ENCODE data around the gene ATXN7L2.

Gene ATXN7L2

GRCh38 chr1:109474697-109475096, 9.0 kb upstream of the ATXN7L2 start:
- no peak overlapping the region for H3K4me3 ChIP-seq (ENCODE audit: low read depth, low read length)
- DNase-seq (ENCODE audit: low read depth), result no peak

- DNase-seq (ENCODE audit: low read depth), result no peak
- no peak overlapping the region for H3K4me3 ChIP-seq (ENCODE audit: low read depth, low read length)
These were observed 8.4 kb upstream of the ATXN7L2 start for GRCh38 chr1:109475261-109475660.

- no peak for DNase-seq (ENCODE audit: low read depth)
- no peak overlapping the region for H3K4me3 ChIP-seq (ENCODE audit: low read depth, low read length)
These were observed 6.9 kb upstream of the ATXN7L2 start for GRCh38 chr1:109476825-109477224.

GRCh38 chr1:109477821-109478220, 5.9 kb upstream of the ATXN7L2 start:
- H3K4me3 ChIP-seq (ENCODE audit: low read depth, low read length), result no peak overlapping the region
- DNase-seq (ENCODE audit: low read depth), result no peak

- H3K4me3 ChIP-seq (ENCODE audit: low read depth, low read length), result no peak overlapping the region
- DNase-seq (ENCODE audit: low read depth), result no peak
These were observed 4.9 kb upstream of the ATXN7L2 start for GRCh38 chr1:109478806-109479205.

GRCh38 chr1:109479311-109479710, 4.4 kb upstream of the ATXN7L2 start:
- no peak overlapping the region for H3K4me3 ChIP-seq (ENCODE audit: low read depth, low read length)

GRCh38 chr1:109479901-109480300, 3.8 kb upstream of the ATXN7L2 start:
- DNase-seq (ENCODE audit: low read depth), result no peak
- no peak overlapping the region for H3K4me3 ChIP-seq (ENCODE audit: low read depth, low read length)

More at GRCh38 chr1:109479311-109479710, 4.4 kb upstream of the ATXN7L2 start:
- no peak for DNase-seq (ENCODE audit: low read depth)

- no peak for DNase-seq (ENCODE audit: low read depth)
- no peak overlapping the region for H3K4me3 ChIP-seq (ENCODE audit: low read depth, low read length)
These were observed 2.1 kb upstream of the ATXN7L2 start for GRCh38 chr1:109481646-109482045.

- no peak overlapping the region for H3K4me3 ChIP-seq (ENCODE audit: low read depth, low read length)
- no peak for DNase-seq (ENCODE audit: low read depth)
These were observed 1.5 kb upstream of the ATXN7L2 start for GRCh38 chr1:109482242-109482641.

- no peak for DNase-seq (ENCODE audit: low read depth)
These were observed 674 bp upstream of the ATXN7L2 start for GRCh38 chr1:109482791-109483671.

GRCh38 chr1:109484519-109484975, 842 bp downstream of the ATXN7L2 start:
- no peak for DNase-seq (ENCODE audit: low read depth)

More at GRCh38 chr1:109482791-109483671, 674 bp upstream of the ATXN7L2 start:
- H3K4me3 ChIP-seq (ENCODE audit: low read depth, low read length), result peak overlapping the region; percentile 59

GRCh38 chr1:109485001-109485400, 1.3 kb downstream of the ATXN7L2 start:
- no peak for DNase-seq (ENCODE audit: low read depth)
- peak overlapping the region; percentile 64 for H3K4me3 ChIP-seq (ENCODE audit: low read depth, low read length)

More at GRCh38 chr1:109484519-109484975, 842 bp downstream of the ATXN7L2 start:
- peak overlapping the region; percentile 64 for H3K4me3 ChIP-seq (ENCODE audit: low read depth, low read length)

- no peak for DNase-seq (ENCODE audit: low read depth)
- H3K4me3 ChIP-seq (ENCODE audit: low read depth, low read length), result no peak overlapping the region
These were observed 3.6 kb downstream of the ATXN7L2 start for GRCh38 chr1:109487261-109487660.

GRCh38 chr1:109488201-109488600, 4.5 kb downstream of the ATXN7L2 start:
- no peak for DNase-seq (ENCODE audit: low read depth)

GRCh38 chr1:109488696-109489095, 5.0 kb downstream of the ATXN7L2 start:
- DNase-seq (ENCODE audit: low read depth), result no peak
- no peak overlapping the region for H3K4me3 ChIP-seq (ENCODE audit: low read depth, low read length)

More at GRCh38 chr1:109488201-109488600, 4.5 kb downstream of the ATXN7L2 start:
- H3K4me3 ChIP-seq (ENCODE audit: low read depth, low read length), result no peak overlapping the region

GRCh38 chr1:109490029-109490933, 6.6 kb downstream of the ATXN7L2 start:
- DNase-seq (ENCODE audit: low read depth), result no peak
- H3K4me3 ChIP-seq (ENCODE audit: low read depth, low read length), result no peak overlapping the region

- no peak for DNase-seq (ENCODE audit: low read depth)
These were observed 7.2 kb downstream of the ATXN7L2 start for GRCh38 chr1:109490934-109491302.

GRCh38 chr1:109491372-109491771, 7.7 kb downstream of the ATXN7L2 start:
- no peak for DNase-seq (ENCODE audit: low read depth)

More at GRCh38 chr1:109490934-109491302, 7.2 kb downstream of the ATXN7L2 start:
- H3K4me3 ChIP-seq (ENCODE audit: low read depth, low read length), result no peak overlapping the region

GRCh38 chr1:109492779-109493178, 9.1 kb downstream of the ATXN7L2 start:
- DNase-seq (ENCODE audit: low read depth), result no peak
- no peak overlapping the region for H3K4me3 ChIP-seq (ENCODE audit: low read depth, low read length)

More at GRCh38 chr1:109491372-109491771, 7.7 kb downstream of the ATXN7L2 start:
- no peak overlapping the region for H3K4me3 ChIP-seq (ENCODE audit: low read depth, low read length)

- no peak for DNase-seq (ENCODE audit: low read depth)
- H3K4me3 ChIP-seq (ENCODE audit: low read depth, low read length), result no peak overlapping the region
These were observed 9.5 kb downstream of the ATXN7L2 start for GRCh38 chr1:109493227-109493626.

Data from skeletal muscle cell (primary cell).